GM18499 (cell line): ENCODE measurements around the gene HRH2.
"Not testable (repeated sequence)": the region's sequence is repeated elsewhere in the genome, so short reads cannot be mapped to it uniquely, and the experiment has no call there.

Experiments
- ATAC-seq: cut with Tn5 transposase; IDR thresholded peaks from one replicate; pipeline ENCODE4 v1.9.1; 2021; ENCODE audit warnings: moderate number of reproducible peaks; ENCODE audit not compliant: insufficient read depth, unreplicated experiment

The HRH2 gene

DNA sequence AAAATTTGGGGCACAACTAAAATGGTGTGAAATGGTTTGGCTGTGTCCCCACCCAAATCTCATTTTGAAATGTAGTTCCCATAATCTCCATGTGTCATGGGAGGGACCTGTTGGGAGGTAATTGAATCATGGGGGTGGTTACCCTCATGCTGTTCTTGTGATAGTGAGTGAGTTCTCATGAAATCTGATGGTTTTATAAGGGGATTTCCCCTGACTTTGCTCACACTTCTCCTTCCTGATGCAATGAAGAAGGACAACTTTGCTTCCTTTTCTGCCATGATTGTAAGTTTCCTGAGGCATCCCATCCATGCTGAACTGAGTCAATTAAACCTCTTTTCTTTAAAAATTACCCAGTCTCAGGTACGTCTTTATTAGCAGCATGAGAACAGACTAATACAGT, 102.1 kb downstream of the HRH2 start:
- ATAC-seq = not testable (repeated sequence)
